A549 (cell line): ENCODE data around the gene FER1L5. TPM values are rescaled to one million over a fixed set of nuclear protein-coding genes. Genes with fewer than 3 reads are reported as not detected.

Experiments used
- ATAC-seq, 2 experiments: fragments of 200-7000 bp in 1 of 2; fragments of >200 bp in 1 of 2; cut with Nextera tagmentation in 1 of 2; cut with Tn5 transposase in 1 of 2; 3 replicates each; pipeline versions ENCODE4 v1.8.0 to v1.9.1; 2018 to 2020; ENCODE audit warnings: mild to moderate bottlenecking in 1 of 2, moderate library complexity in 1 of 2
- CTCF ChIA-PET: fragments of 300-600 bp; sonication (Branson Sonifier 250); formaldehyde crosslinking; extraction: SDS; loops from one replicate; lab custom pipeline; 2021; ENCODE audit warnings: antibody characterized with exemption, inconsistent platforms; lab: Yijun Ruan, JAX
- POLR2A ChIA-PET: fragments of 350-600 bp; formaldehyde crosslinking; extraction: SDS; loops from one replicate; lab custom pipeline; 2021; ENCODE audit warnings: antibody characterized with exemption, inconsistent platforms; lab: Yijun Ruan, JAX
- DNase-seq, 2 experiments: peaks; one replicate each; pipeline versions ENCODE4 v3.0.0 to v3.0.0-alpha.2; 2011 to 2016; ENCODE audit warnings: low read depth in 1 of 2, low spot score in 1 of 2
- FAIRE-seq: peaks from 2 replicates; lab custom pipeline; 2011; peaks lifted over from hg19 to GRCh38; lab: Jason Lieb, UNC
- H3K27ac ChIP-seq, 2 experiments: fragments of >200 bp; sonication (Bioruptor Twin); formaldehyde crosslinking; 3 replicates each; pipeline ENCODE4 v1.5.1; 2016 to 2017
- H3K4me1 ChIP-seq: fragments of >200 bp; sonication (Bioruptor Twin); formaldehyde crosslinking; 3 replicates; pipeline ENCODE4 v1.6.1; 2016
- H3K4me2 ChIP-seq: fragments of >200 bp; sonication (Bioruptor Twin); formaldehyde crosslinking; 3 replicates; pipeline ENCODE4 v1.6.1; 2016
- H3K4me3 ChIP-seq: fragments of >200 bp; sonication (Bioruptor Twin); formaldehyde crosslinking; 3 replicates; pipeline ENCODE4 v1.5.1; 2016
- H3K9me3 ChIP-seq: fragments of >200 bp; sonication (Bioruptor Twin); formaldehyde crosslinking; 3 replicates; pipeline ENCODE4 v1.6.1; 2016
- ATOH8 ChIP-seq: fragments of 250-450 bp; sonication (Bioruptor Pico); IDR thresholded peaks from 2 replicates; pipeline ENCODE4 v1.5.0; 2020; ENCODE audit warnings: low read depth, mild to moderate bottlenecking, moderate library complexity
- BHLHE40 ChIP-seq: IDR thresholded peaks from 2 replicates; pipeline ENCODE4 v1.6.1; 2012; ENCODE audit warnings: low read depth, low read length, inconsistent platforms
- CBX2 ChIP-seq: fragments of 200-600 bp; sonication (generic); IDR thresholded peaks from 2 replicates; pipeline ENCODE4 v1.6.1; 2016; ENCODE audit warnings: low read depth, mild to moderate bottlenecking, borderline replicate concordance
- CBX8 ChIP-seq: fragments of 200-600 bp; sonication (generic); IDR thresholded peaks from 2 replicates; pipeline ENCODE4 v1.6.1; 2016
- CHD2 ChIP-seq: fragments of 150-350 bp; IDR thresholded peaks from 2 replicates; pipeline ENCODE4 v1.6.1; 2014; ENCODE audit warnings: low read length; ENCODE audit not compliant: partially characterized antibody
- CHD4 ChIP-seq: fragments of 200-600 bp; sonication (generic); IDR thresholded peaks from 2 replicates; pipeline ENCODE4 v1.6.1; 2016; ENCODE audit warnings: antibody characterized with exemption, mild to moderate bottlenecking, borderline replicate concordance
- E2F6 ChIP-seq: IDR thresholded peaks from 2 replicates; pipeline ENCODE4 v1.6.1; 2012; ENCODE audit warnings: low read depth, borderline replicate concordance
- EHMT2 ChIP-seq: fragments of 200-600 bp; sonication (generic); IDR thresholded peaks from 2 replicates; pipeline ENCODE4 v1.6.1; 2016; ENCODE audit warnings: antibody characterized with exemption, low read depth, mild to moderate bottlenecking, moderate library complexity
- EP300 ChIP-seq, 2 experiments: fragments of >200 bp; sonication (Bioruptor Twin); formaldehyde crosslinking; IDR thresholded peaks; 2 replicates in 1 of 2; 3 replicates in 1 of 2; pipeline ENCODE4 v1.6.1; 2016 to 2017
- HES2 ChIP-seq: fragments of >200 bp; sonication (Bioruptor Twin); formaldehyde crosslinking; IDR thresholded peaks from 2 replicates; pipeline ENCODE4 v1.6.1; 2016
- HOXA7 ChIP-seq: fragments of 250-450 bp; sonication (Bioruptor Pico); IDR thresholded peaks from 2 replicates; pipeline ENCODE4 v1.5.0; 2020; ENCODE audit warnings: mild to moderate bottlenecking, moderate library complexity
- HOXB13 ChIP-seq: fragments of 250-450 bp; sonication (Bioruptor Pico); IDR thresholded peaks from 2 replicates; pipeline ENCODE4 v1.5.0; 2020; ENCODE audit warnings: low read depth, mild to moderate bottlenecking, moderate library complexity
- KDM1A ChIP-seq: fragments of 200-600 bp; sonication (generic); IDR thresholded peaks from 2 replicates; pipeline ENCODE4 v1.6.1; 2016; ENCODE audit warnings: low read depth, mild to moderate bottlenecking
- KDM5A ChIP-seq: fragments of 200-600 bp; sonication (generic); IDR thresholded peaks from 2 replicates; pipeline ENCODE4 v1.6.1; 2016; ENCODE audit warnings: antibody characterized with exemption, mild to moderate bottlenecking
- MAZ ChIP-seq: fragments of 150-350 bp; IDR thresholded peaks from 2 replicates; pipeline ENCODE4 v1.6.1; 2014; ENCODE audit warnings: antibody characterized with exemption, low read depth, low read length, borderline replicate concordance
- MYC ChIP-seq: IDR thresholded peaks from 2 replicates; pipeline ENCODE4 v1.6.1; 2012; ENCODE audit warnings: mild to moderate bottlenecking, inconsistent platforms, low read length, improper control_type of control experiment, borderline replicate concordance
- NPAS2 ChIP-seq: fragments of 250-450 bp; sonication (Bioruptor Pico); IDR thresholded peaks from 2 replicates; pipeline ENCODE4 v1.8.0; 2022; ENCODE audit warnings: mild to moderate bottlenecking, moderate library complexity, borderline replicate concordance
- RARB ChIP-seq: fragments of 250-450 bp; sonication (Bioruptor Pico); IDR thresholded peaks from 2 replicates; pipeline ENCODE4 v1.8.0; 2021; ENCODE audit warnings: mild to moderate bottlenecking, moderate library complexity
- RCOR1 ChIP-seq: fragments of 150-350 bp; IDR thresholded peaks from 2 replicates; pipeline ENCODE4 v1.6.1; 2014; ENCODE audit warnings: antibody characterized with exemption, low read length, low read depth
- REST ChIP-seq: fragments of 200-600 bp; sonication (generic); IDR thresholded peaks from 2 replicates; pipeline ENCODE4 v1.6.1; 2016; ENCODE audit warnings: antibody characterized with exemption, mild to moderate bottlenecking, moderate library complexity
- SMC3 ChIP-seq: fragments of >200 bp; sonication (Bioruptor Twin); formaldehyde crosslinking; IDR thresholded peaks from 3 replicates; pipeline ENCODE4 v1.6.1; 2018; ENCODE audit warnings: inconsistent platforms
- SREBF2 ChIP-seq: fragments of 450-650 bp; IDR thresholded peaks from 2 replicates; pipeline ENCODE4 v1.6.1; 2014; ENCODE audit warnings: mild to moderate bottlenecking, moderate library complexity
- TFCP2L1 ChIP-seq: fragments of 250-450 bp; sonication (Bioruptor Pico); IDR thresholded peaks from 2 replicates; pipeline ENCODE4 v1.5.0; 2021; ENCODE audit warnings: mild to moderate bottlenecking
- TP53 ChIP-seq: fragments of 250-450 bp; sonication (Bioruptor Pico); IDR thresholded peaks from 2 replicates; pipeline ENCODE4 v1.5.0; 2021; ENCODE audit warnings: mild to moderate bottlenecking, moderate library complexity
- ZNF302 ChIP-seq: fragments of 250-450 bp; sonication (Bioruptor Pico); IDR thresholded peaks from 2 replicates; pipeline ENCODE4 v1.9.0; 2021; ENCODE audit warnings: inconsistent platforms, mild to moderate bottlenecking, moderate library complexity
- ZSCAN20 ChIP-seq: fragments of 250-450 bp; sonication (Bioruptor Pico); IDR thresholded peaks from 2 replicates; pipeline ENCODE4 v1.8.0; 2022; ENCODE audit warnings: mild to moderate bottlenecking, moderate library complexity
- WGBS: methylation state at CpG from one replicate; pipeline ENCODE4 v1.1.6; 2017; ENCODE audit errors: missing lambda C conversion rate; 5-methylcytosine and 5-hydroxymethylcytosine counted together
- polyA plus RNA-seq, 4 experiments: library from polyadenylated mRNA; depleted of rRNA in 3 of 4; stranded (reverse); fragments of >200 nt; fragmentation: RNase III in 1 of 4; extraction: RNeasy Plus Mini Kit Qiagen cat#74134 plus additional on column Dnase treatment in 1 of 4; gene quantifications; 2 replicates in 3 of 4; 3 replicates in 1 of 4; pipeline ENCODE4 v1.2.3, GENCODE V29; 2011 to 2017
- TF ChIP-seq, protein P1 (sequence below): IDR thresholded peaks from 2 replicates; pipeline ENCODE4 v1.6.1; 2012

The FER1L5 gene
- polyA plus RNA-seq, 2 of the 4 experiments (the other 2 are of a cell fraction), result 0.01 TPM; not detected in 1

DNA sequence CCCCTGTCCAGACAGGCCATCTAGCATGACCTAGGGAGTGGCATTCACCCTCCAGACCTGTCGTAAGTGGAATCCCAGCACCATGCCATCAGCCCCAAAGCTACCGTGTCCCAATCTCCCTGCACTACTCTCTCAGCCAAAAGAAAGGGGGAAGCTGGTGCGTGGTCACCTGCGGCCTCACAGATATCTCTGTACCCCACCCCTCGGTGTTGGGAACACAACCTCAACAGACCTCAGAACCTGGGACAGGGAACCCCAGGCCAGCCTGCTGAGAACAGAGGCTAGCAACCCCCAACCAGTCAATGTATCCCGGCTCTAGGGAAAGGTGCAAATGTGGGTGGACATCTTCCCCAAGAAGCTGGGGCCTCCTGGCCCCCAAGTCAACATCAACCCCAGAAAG, 59.1 kb downstream of the FER1L5 start:
- CTCF ChIA-PET, result interaction anchor here (0.8 to 1.5 kb wide), 3 partner anchors 59 to 152 kb away, joined by 3 to 5 read pairs (median 4); partner anchors contain the start of gene CNNM4
- POLR2A ChIA-PET, result no interaction called here
- no peak overlapping the region for H3K27ac ChIP-seq
- no peaks in the 10 kb centered on the region for H3K4me1 ChIP-seq
- ATAC-seq (no peak), FAIRE-seq (no peak), DNase-seq (no peak)
- no peak for TF ChIP-seq SREBF2
- no peak for TF ChIP-seq HOXB13
- no peak for TF ChIP-seq RARB
- TF ChIP-seq REST, result no peak
- no peak for TF ChIP-seq NPAS2
- no peak for TF ChIP-seq HES2
- TF ChIP-seq CHD4, result no peak
- TF ChIP-seq SMC3, result no peak
- no peak for TF ChIP-seq EP300 (IDR thresholded peaks at IDR 0.05)
- no peak for TF ChIP-seq KDM1A
- TF ChIP-seq CHD2, result no peak
- no peak for TF ChIP-seq KDM5A
- TF ChIP-seq ZNF302 (CRISPR knock-in tag), result no peak
- TF ChIP-seq ATOH8 (CRISPR knock-in tag), result no peak
- no peak for TF ChIP-seq E2F6
- no peak for TF ChIP-seq MAZ
- TF ChIP-seq, protein P1, sequence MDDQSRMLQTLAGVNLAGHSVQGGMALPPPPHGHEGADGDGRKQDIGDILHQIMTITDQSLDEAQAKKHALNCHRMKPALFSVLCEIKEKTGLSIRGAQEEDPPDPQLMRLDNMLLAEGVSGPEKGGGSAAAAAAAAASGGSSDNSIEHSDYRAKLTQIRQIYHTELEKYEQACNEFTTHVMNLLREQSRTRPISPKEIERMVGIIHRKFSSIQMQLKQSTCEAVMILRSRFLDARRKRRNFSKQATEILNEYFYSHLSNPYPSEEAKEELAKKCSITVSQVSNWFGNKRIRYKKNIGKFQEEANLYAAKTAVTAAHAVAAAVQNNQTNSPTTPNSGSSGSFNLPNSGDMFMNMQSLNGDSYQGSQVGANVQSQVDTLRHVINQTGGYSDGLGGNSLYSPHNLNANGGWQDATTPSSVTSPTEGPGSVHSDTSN, result no peak
- H3K4me2 ChIP-seq, result no peak overlapping the region
- 93% methylated on average over 5 of the region's 6 CpGs for WGBS
- H3K4me3 ChIP-seq, result no peak overlapping the region
- H3K9me3 ChIP-seq, result no peaks in the 10 kb centered on the region

DNA sequence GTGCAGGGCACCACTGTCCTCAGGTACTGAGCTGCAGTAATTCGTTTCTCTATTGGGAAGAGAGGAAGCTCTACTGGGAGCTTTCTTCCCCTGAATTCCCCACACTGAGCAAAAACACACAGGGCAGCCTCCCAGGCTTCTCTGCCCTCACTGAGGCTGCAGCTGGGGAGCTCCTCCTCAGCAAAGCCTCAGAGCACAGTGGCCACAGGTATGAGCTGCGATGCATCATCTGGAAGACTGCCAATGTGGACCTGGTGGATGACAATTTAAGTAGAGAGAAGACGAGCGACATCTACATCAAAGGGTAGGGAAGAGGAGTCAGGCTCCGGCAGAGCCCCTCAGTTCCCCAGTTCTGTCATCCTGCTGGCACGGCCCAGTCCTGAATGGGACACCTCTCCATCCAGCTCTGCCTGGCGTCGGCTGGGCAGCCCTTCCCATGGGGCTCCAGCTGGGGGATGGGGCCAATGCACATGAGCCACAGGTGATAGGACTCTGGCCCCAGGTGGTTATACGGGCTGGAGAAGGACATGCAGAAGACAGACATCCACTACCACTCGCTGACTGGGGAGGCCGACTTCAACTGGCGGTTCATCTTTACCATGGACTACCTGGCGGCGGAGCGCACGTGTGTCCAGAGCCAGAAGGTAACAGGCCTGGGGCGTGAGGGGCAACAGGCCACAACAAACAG, 59.7 kb downstream of the FER1L5 start:
- POLR2A ChIA-PET, result no interaction called here
- WGBS, result 82% methylated on average over 17 of the region's 17 CpGs
- no peak for TF ChIP-seq HOXB13
- no peak for TF ChIP-seq SMC3
- TF ChIP-seq ZNF302 (CRISPR knock-in tag), result no peak
- TF ChIP-seq BHLHE40, result no peak
- no peak for TF ChIP-seq MYC
- TF ChIP-seq HOXA7, result no peak
- TF ChIP-seq MAZ, result no peak
- no peak for TF ChIP-seq CBX8
- TF ChIP-seq CBX2, result no peak
- TF ChIP-seq RCOR1, result no peak
- no peak for TF ChIP-seq TP53 (CRISPR knock-in tag)
- TF ChIP-seq EP300 (IDR thresholded peaks at IDR 0.05), result no peak
- no peak for TF ChIP-seq EHMT2
- no peak for TF ChIP-seq REST
- TF ChIP-seq ZSCAN20 (CRISPR knock-in tag), result no peak
- no peak for TF ChIP-seq TFCP2L1 (CRISPR knock-in tag)

More for the DNA sequence above, 59.7 kb downstream of the FER1L5 start:
- Histone ChIP-seq H3K4me2 (no peak overlapping the region), H3K4me1 (no peaks in the 10 kb centered on the region), H3K4me3 (no peak overlapping the region), H3K27ac (no peak overlapping the region), H3K9me3 (no peaks in the 10 kb centered on the region)
- CTCF ChIA-PET, result interaction anchor here (0.8 to 1.5 kb wide), 3 partner anchors 59 to 152 kb away, joined by 3 to 5 read pairs (median 4); partner anchors contain the start of gene CNNM4
- ATAC-seq (no peak), FAIRE-seq (no peak), DNase-seq (no peak)
